IMR-90 (cell line): Measurements from ENCODE around the gene NDOR1. TPM values are rescaled to one million over a fixed set of nuclear protein-coding genes. Genes with fewer than 3 reads are reported as not detected.

Experiments
- ATAC-seq: fragments of 200-7000 bp; cut with Tn5 transposase; 2 replicates; pipeline ENCODE4 v1.9.1; 2020; ENCODE audit warnings: low read depth, mild to moderate bottlenecking, moderate library complexity
- BruUV-seq: library from RNA; stranded (reverse); fragments of 400-500 nt; replicated peaks from 2 replicates; lab custom pipeline; 2021; lab: Mats Ljungman, UMichigan
- CTCF ChIA-PET: fragments of 300-600 bp; formaldehyde crosslinking; extraction: SDS; loops from one replicate; lab custom pipeline; 2021; ENCODE audit warnings: antibody characterized with exemption; lab: Yijun Ruan, JAX
- POLR2A ChIA-PET: fragments of 300-600 bp; sonication (Branson Sonifier 250); formaldehyde crosslinking; loops from one replicate; lab custom pipeline; 2022; ENCODE audit warnings: antibody characterized with exemption; ENCODE audit not compliant: unreplicated experiment; lab: Charles Lee
- DNase-seq: peaks from one replicate; pipeline ENCODE4 v3.0.0; 2013
- H2AFZ ChIP-seq: replicated peaks from 2 replicates; pipeline ENCODE3; 2013; ENCODE audit warnings: low read length, mild to moderate bottlenecking; ENCODE audit not compliant: poor library complexity
- H2AK5ac ChIP-seq: 2 replicates; pipeline ENCODE4 v1.6.1; 2013; ENCODE audit warnings: low read depth, low read length, inconsistent platforms
- H2AK9ac ChIP-seq: replicated peaks from 2 replicates; pipeline ENCODE3; 2013; ENCODE audit warnings: mild to moderate bottlenecking, low read depth, low read length, moderate library complexity; ENCODE audit not compliant: poor library complexity
- H2BK120ac ChIP-seq: 2 replicates; pipeline ENCODE4 v1.6.1; 2013; ENCODE audit warnings: low read depth, low read length, inconsistent platforms
- H2BK15ac ChIP-seq: 3 replicates; pipeline ENCODE4 v1.6.1; 2013; ENCODE audit warnings: low read depth, low read length, inconsistent platforms
- H2BK20ac ChIP-seq: 2 replicates; pipeline ENCODE4 v1.6.1; 2013; ENCODE audit warnings: low read depth, mild to moderate bottlenecking, inconsistent platforms, low read length, moderate library complexity
- H2BK5ac ChIP-seq: 2 replicates; pipeline ENCODE4 v1.6.1; 2013; ENCODE audit warnings: mild to moderate bottlenecking, low read depth, low read length, inconsistent platforms; ENCODE audit not compliant: poor library complexity, severe bottlenecking
- H3K14ac ChIP-seq: replicated peaks from 2 replicates; pipeline ENCODE4 v1.6.1; 2013; ENCODE audit warnings: low read depth, low read length, inconsistent platforms
- H3K18ac ChIP-seq: 2 replicates; pipeline ENCODE4 v1.6.1; 2013; ENCODE audit warnings: low read depth, low read length, control low read depth
- H3K23ac ChIP-seq: 2 replicates; pipeline ENCODE4 v1.6.1; 2013; ENCODE audit warnings: low read depth, low read length, inconsistent platforms
- H3K27ac ChIP-seq: 2 replicates; pipeline ENCODE4 v1.5.1; 2013; ENCODE audit warnings: mild to moderate bottlenecking, control low read depth, low read length; ENCODE audit not compliant: insufficient read depth
- H3K27me3 ChIP-seq: 2 replicates; pipeline ENCODE4 v1.6.1; 2013; ENCODE audit warnings: low read length; ENCODE audit not compliant: control insufficient read depth, insufficient read depth
- H3K36me3 ChIP-seq: 2 replicates; pipeline ENCODE4 v1.6.1; 2013; ENCODE audit warnings: low read length, mixed read lengths; ENCODE audit not compliant: control insufficient read depth, insufficient read depth
- H3K4ac ChIP-seq: 2 replicates; pipeline ENCODE4 v1.6.1; 2013; ENCODE audit warnings: low read depth, low read length, inconsistent platforms
- H3K4me1 ChIP-seq: 2 replicates; pipeline ENCODE4 v1.6.1; 2013; ENCODE audit warnings: low read length, mixed read lengths; ENCODE audit not compliant: control insufficient read depth, insufficient read depth
- H3K4me2 ChIP-seq: 2 replicates; pipeline ENCODE4 v1.6.1; 2013; ENCODE audit warnings: low read depth, mild to moderate bottlenecking, control low read depth, low read length, moderate library complexity
- H3K4me3 ChIP-seq: 2 replicates; pipeline ENCODE4 v1.5.1; 2013; ENCODE audit warnings: low read depth, mild to moderate bottlenecking, control low read depth, low read length, moderate library complexity; ENCODE audit not compliant: insufficient read depth
- H3K56ac ChIP-seq: 2 replicates; pipeline ENCODE4 v1.6.1; 2013; ENCODE audit warnings: low read length, inconsistent platforms; ENCODE audit not compliant: insufficient read depth; ENCODE audit errors: extremely low read depth
- H3K79me1 ChIP-seq, 2 experiments: 2 replicates each; pipeline ENCODE4 v1.6.1; 2013; ENCODE audit warnings: low read length in 2 of 2, inconsistent platforms in 1 of 2, low read depth in 1 of 2
- H3K9ac ChIP-seq: 2 replicates; pipeline ENCODE4 v1.6.1; 2013; ENCODE audit warnings: low read depth, low read length, control low read depth
- H3K9me1 ChIP-seq: 2 replicates; pipeline ENCODE4 v1.6.1; 2013; ENCODE audit warnings: low read length, inconsistent platforms; ENCODE audit not compliant: insufficient read depth
- H3K9me3 ChIP-seq: 2 replicates; pipeline ENCODE4 v1.6.1; 2013; ENCODE audit warnings: low read length; ENCODE audit not compliant: control insufficient read depth, insufficient read depth
- H4K20me1 ChIP-seq: 2 replicates; pipeline ENCODE4 v1.6.1; 2013; ENCODE audit warnings: low read length, inconsistent platforms; ENCODE audit not compliant: insufficient read depth
- H4K5ac ChIP-seq: 2 replicates; pipeline ENCODE4 v1.6.1; 2013; ENCODE audit warnings: mild to moderate bottlenecking, low read depth, low read length, control low read depth
- H4K8ac ChIP-seq, 2 experiments: 2 replicates each; pipeline ENCODE4 v1.6.1; 2013; ENCODE audit warnings: low read depth in 2 of 2, low read length in 2 of 2, control low read depth in 1 of 2, inconsistent platforms in 1 of 2
- H4K91ac ChIP-seq: 2 replicates; pipeline ENCODE4 v1.6.1; 2013; ENCODE audit warnings: low read depth, low read length, inconsistent platforms; ENCODE audit not compliant: insufficient read depth
- ELK1 ChIP-seq: fragments of 150-350 bp; IDR thresholded peaks from 2 replicates; pipeline ENCODE4 v1.6.1; 2016; ENCODE audit warnings: low read depth, mild to moderate bottlenecking, low read length, moderate library complexity, borderline replicate concordance
- RFX5 ChIP-seq: IDR thresholded peaks from 2 replicates; pipeline ENCODE4 v1.8.0; 2012; ENCODE audit warnings: low read depth, mild to moderate bottlenecking, low read length, moderate library complexity
- WGBS, 2 experiments: methylation state at CpG; one replicate each; pipeline versions ENCODE4 v1.1.5 to v1.1.7; 2013; ENCODE audit warnings: missing lambda C conversion rate in 2 of 2; ENCODE audit not compliant: insufficient read length in 1 of 2; ENCODE audit errors: extremely low coverage in 2 of 2; 5-methylcytosine and 5-hydroxymethylcytosine counted together
- dilution Hi-C: fragments of 300-500 bp; cut with HindIII; formaldehyde crosslinking; loops from one replicate; pipeline ENCODE4 v1.14.3; 2018; ENCODE audit warnings: low sequenced_read_pairs; ENCODE audit not compliant: unreplicated experiment
- in situ Hi-C: fragments of 300-500 bp; cut with MboI; formaldehyde crosslinking; loops from 3 replicates; pipeline ENCODE4 v1.14.3; 2019; ENCODE audit warnings: low sequenced_read_pairs, inconsistent platforms, mixed read lengths
- intact Hi-C: fragments of 100-400 bp; cut with micrococcal nuclease; formaldehyde crosslinking; loops from 2 replicates; pipeline ENCODE4 v1.10.0; 2022
- polyA plus RNA-seq, 3 experiments: library from polyadenylated mRNA; depleted of rRNA; stranded (reverse); fragments of >200 nt; gene quantifications; 2 replicates each; pipeline ENCODE4 v1.2.3, GENCODE V29; 2012; ENCODE audit warnings: low replicate concordance in 1 of 3
- total RNA-seq: library from RNA; depleted of rRNA; stranded (reverse); fragments of >200 nt; gene quantifications from 2 replicates; pipeline ENCODE4 v1.2.3, GENCODE V29; 2012

Gene NDOR1
- total and polyA plus RNA-seq, 2 of the 4 experiments (the other 2 are of a cell fraction) = 0.90 to 10.6 TPM

GRCh38 chr9:137188086-137188489, 17.4 kb upstream of the NDOR1 start:
- peaks cover 22% of the 10 kb centered on the region for H4K20me1 ChIP-seq
- no TSS peak for BruUV-seq

More at GRCh38 chr9:137188086-137188489, 17.4 kb upstream of the NDOR1 start:
- Histone ChIP-seq H3K27me3 (no peaks in the 10 kb centered on the region), H3K9ac (peak overlapping the region; percentile 84), H3K56ac (0 out of 2 replicates have a peak overlapping the region, but pooled peaks have one; percentile 38), H3K14ac (peak overlapping the region; percentile 42; the same call in 1 of the 2 replicates), H2AK5ac (peak overlapping the region; percentile 84), H3K36me3 (peaks cover 57% of the 10 kb centered on the region), H3K4me2 (peak overlapping the region; percentile 88), H2BK120ac (no peak overlapping the region), H4K91ac (peak overlapping the region; percentile 59; the same call in 1 of the 2 replicates), H2BK15ac (no peak overlapping the region), H4K8ac (peak overlapping the region; percentile 69 to 97), H2BK5ac (peak overlapping the region; percentile 68), H3K23ac (0 out of 2 replicates have a peak overlapping the region, but pooled peaks have one; percentile 35), H3K9me3 (no peaks in the 10 kb centered on the region), H3K4me3 (peak overlapping the region; percentile 91), H3K27ac (peak overlapping the region; percentile 66), H4K5ac (peak overlapping the region; percentile 81), H3K9me1 (no peaks in the 10 kb centered on the region), H2AK9ac (peak overlapping the region; percentile 96), H3K4ac (peak overlapping the region; percentile 42), H3K4me1 (peaks cover 16% of the 10 kb centered on the region), H3K79me1 (peaks cover 5 to 57% of the 10 kb centered on the region in 2 experiments), H2AFZ (peak overlapping the region; percentile 99), H2BK20ac (no peak overlapping the region), H3K18ac (no peak overlapping the region)
- ATAC-seq (peak; percentile 3), DNase-seq (no peak)
- dilution Hi-C loops = no loop called here
- no peak for TF ChIP-seq ELK1
- no peak for TF ChIP-seq RFX5
- ChIA-PET CTCF (no interaction called here), POLR2A (interaction anchor here (0.6 to 0.8 kb wide), 2 partner anchors 55 to 101 kb away, joined by 3 to 6 read pairs; partner anchors contain the start of gene MAN1B1)
- intact Hi-C loops = no loop called here
- in situ Hi-C loops = no loop called here
- WGBS, 2 experiments = 2% methylated on average over 17 of the region's 31 CpGs; no CpG with 5 or more reads in 1 of the 2 experiments
